ENCODE measurements around the gene TAF7L.

- TF ChIP-seq YY1 (IDR thresholded peaks at IDR 0.05; ENCODE audit: insufficient read depth, insufficient read length) = no peak
- no peak for TF ChIP-seq ZNF274 (IDR thresholded peaks at IDR 0.05; ENCODE audit: low read depth, low read length)
Observed at GRCh38 chrX:101265869-101266428, 25.2 kb downstream of the TAF7L start.
